Breast epithelium (tissue), 4 donors: Measurements from ENCODE around the gene MYO15B. TPM values are rescaled to one million over a fixed set of nuclear protein-coding genes. Genes with fewer than 3 reads are reported as not detected.

Experiments
- DNase-seq, 2 donors: peaks; one replicate each; pipeline ENCODE4 v3.0.0-alpha.2; 2019; ENCODE audit warnings: low spot score in 2 of 2
- H3K27ac ChIP-seq, 2 donors: fragments of 200-600 bp; sonication (generic) in 1 of 2; one replicate each; pipeline ENCODE4 v1.5.1; 2016 to 2019; ENCODE audit warnings: mild to moderate bottlenecking in 1 of 2
- H3K27me3 ChIP-seq, 2 donors: fragments of 200-600 bp; sonication (generic) in 1 of 2; one replicate each; pipeline versions ENCODE4 v1.5.1 to v1.6.0; 2017 to 2019; ENCODE audit warnings: control low read depth in 1 of 2, mild to moderate bottlenecking in 1 of 2
- H3K36me3 ChIP-seq: fragments of 200-600 bp; one replicate; pipeline ENCODE4 v1.5.1; 2019
- H3K4me1 ChIP-seq, 2 donors: fragments of 200-600 bp; sonication (generic); one replicate each; pipeline ENCODE4 v1.5.1; 2016 to 2019; ENCODE audit warnings: control low read depth in 1 of 2
- H3K4me3 ChIP-seq, 3 donors: fragments of 200-600 bp; sonication (generic); 1 replicate in 2 of 3; 2 replicates in 1 of 3; pipeline ENCODE4 v1.5.1; 2016 to 2019; ENCODE audit warnings: mild to moderate bottlenecking in 3 of 3, moderate library complexity in 2 of 3
- H3K9me3 ChIP-seq, 2 donors: fragments of 200-600 bp; sonication (generic) in 1 of 2; one replicate each; pipeline ENCODE4 v1.5.1; 2016 to 2019; ENCODE audit warnings: control low read depth in 1 of 2
- POLR2A ChIP-seq: fragments of 450-650 bp; IDR thresholded peaks from one replicate; pipeline ENCODE4 v1.6.1; 2016; ENCODE audit warnings: antibody characterized with exemption, mild to moderate bottlenecking, moderate library complexity
- POLR2AphosphoS5 ChIP-seq, 3 donors: sonication (generic); formaldehyde crosslinking; IDR thresholded peaks; one replicate each; pipeline ENCODE4 v1.6.1; 2017; ENCODE audit warnings: antibody characterized with exemption in 3 of 3
- intact Hi-C: fragments of 100-400 bp; cut with DNase I; formaldehyde crosslinking; loops from one replicate; pipeline ENCODE4 v1.15.1; 2023; ENCODE audit warnings: low total_unique reads
- total RNA-seq, 3 donors: library from RNA; depleted of rRNA; stranded (reverse); fragments of >200 nt; gene quantifications; one replicate each; pipeline ENCODE4 v1.1.0, GENCODE V29; 2016
- TF ChIP-seq, protein P1 (sequence below), 3 donors: fragments of 450-650 bp; IDR thresholded peaks; one replicate each; pipeline ENCODE4 v1.5.1; 2016 to 2017; ENCODE audit warnings: antibody characterized with exemption in 3 of 3, mild to moderate bottlenecking in 3 of 3, moderate library complexity in 3 of 3

Gene MYO15B
- total RNA-seq, 3 donors from 2014 or later, result 65.3 to 121 (median 86.6) TPM

DNA sequence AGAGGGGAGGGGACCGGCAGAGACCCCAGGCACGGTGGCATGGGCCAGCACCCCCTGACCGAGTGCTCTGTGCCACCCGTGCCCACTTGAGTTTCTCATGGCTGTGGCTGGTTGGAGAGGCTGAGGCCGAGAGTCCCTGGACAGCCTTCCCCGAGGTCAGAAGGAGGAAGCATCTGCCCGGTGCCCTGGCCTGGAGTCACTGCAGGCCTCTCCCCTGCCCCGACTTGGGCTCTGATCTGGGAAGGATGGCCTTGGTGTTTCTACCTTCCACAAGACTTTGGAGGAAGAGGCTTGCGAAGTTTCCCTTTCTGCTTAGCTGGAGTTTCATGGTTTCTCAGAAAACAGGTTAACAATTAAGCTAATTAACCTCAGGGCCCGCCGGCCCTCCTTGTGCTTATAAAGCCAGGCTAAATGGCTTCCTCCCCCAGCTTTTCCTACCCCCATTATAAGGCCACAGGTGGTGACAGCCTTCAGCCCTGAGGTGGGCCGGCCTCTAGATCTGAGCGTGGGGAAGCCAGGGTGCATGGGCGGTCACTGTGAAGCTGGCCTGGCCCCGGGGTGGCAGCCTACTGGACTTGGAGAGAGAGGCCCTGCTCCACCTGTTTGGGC lies 44.8 kb upstream of the MYO15B start:
- TF ChIP-seq, protein P1, sequence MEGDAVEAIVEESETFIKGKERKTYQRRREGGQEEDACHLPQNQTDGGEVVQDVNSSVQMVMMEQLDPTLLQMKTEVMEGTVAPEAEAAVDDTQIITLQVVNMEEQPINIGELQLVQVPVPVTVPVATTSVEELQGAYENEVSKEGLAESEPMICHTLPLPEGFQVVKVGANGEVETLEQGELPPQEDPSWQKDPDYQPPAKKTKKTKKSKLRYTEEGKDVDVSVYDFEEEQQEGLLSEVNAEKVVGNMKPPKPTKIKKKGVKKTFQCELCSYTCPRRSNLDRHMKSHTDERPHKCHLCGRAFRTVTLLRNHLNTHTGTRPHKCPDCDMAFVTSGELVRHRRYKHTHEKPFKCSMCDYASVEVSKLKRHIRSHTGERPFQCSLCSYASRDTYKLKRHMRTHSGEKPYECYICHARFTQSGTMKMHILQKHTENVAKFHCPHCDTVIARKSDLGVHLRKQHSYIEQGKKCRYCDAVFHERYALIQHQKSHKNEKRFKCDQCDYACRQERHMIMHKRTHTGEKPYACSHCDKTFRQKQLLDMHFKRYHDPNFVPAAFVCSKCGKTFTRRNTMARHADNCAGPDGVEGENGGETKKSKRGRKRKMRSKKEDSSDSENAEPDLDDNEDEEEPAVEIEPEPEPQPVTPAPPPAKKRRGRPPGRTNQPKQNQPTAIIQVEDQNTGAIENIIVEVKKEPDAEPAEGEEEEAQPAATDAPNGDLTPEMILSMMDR (IDR thresholded peaks at IDR 0.05), result no peak
- TF ChIP-seq POLR2A (no peak), POLR2AphosphoS5 (IDR thresholded peaks at IDR 0.05) (no peak)
- no peak for DNase-seq
- intact Hi-C loops, result loop anchor here (5.0 kb wide), 1 partner anchor 1039 kb away; no protein-coding TSS in a partner anchor
- Histone ChIP-seq H3K27ac (no peak overlapping the region), H3K27me3 (no peaks in the 10 kb centered on the region), H3K4me1 (no peaks in the 10 kb centered on the region), H3K4me3 (no peak overlapping the region), H3K36me3 (no peaks in the 10 kb centered on the region), H3K9me3 (no peaks in the 10 kb centered on the region)

GRCh38 chr17:75544250-75544649 lies 43.4 kb upstream of the MYO15B start:
- TF ChIP-seq POLR2AphosphoS5 (IDR thresholded peaks at IDR 0.05) (no peak), POLR2A (no peak)
- TF ChIP-seq, protein P1 (IDR thresholded peaks at IDR 0.05), result no peak
- H3K27ac ChIP-seq, result no peak overlapping the region
- intact Hi-C loops, result loop anchor here (5.0 kb wide), 1 partner anchor 1038 kb away; no protein-coding TSS in a partner anchor

GRCh38 chr17:75546181-75546580 lies 41.4 kb upstream of the MYO15B start:
- Histone ChIP-seq H3K27ac (peak overlapping the region in 1 of 2 donors; percentile 74), H3K4me3 (no peak overlapping the region), H3K36me3 (no peaks in the 10 kb centered on the region), H3K9me3 (no peaks in the 10 kb centered on the region), H3K27me3 (no peaks in the 10 kb centered on the region), H3K4me1 (peaks cover 0 to 5% of the 10 kb centered on the region in 2 donors)
- DNase-seq, result no peak
- TF ChIP-seq POLR2AphosphoS5 (IDR thresholded peaks at IDR 0.05) (no peak), POLR2A (no peak)
- TF ChIP-seq, protein P1 (IDR thresholded peaks at IDR 0.05), result no peak
- intact Hi-C loops, result no loop called here

More at GRCh38 chr17:75544250-75544649, 43.4 kb upstream of the MYO15B start:
- H3K4me3 ChIP-seq, result no peak overlapping the region
- H3K4me1 ChIP-seq, result peaks cover 0 to 5% of the 10 kb centered on the region in 2 donors
- no peaks in the 10 kb centered on the region for H3K27me3 ChIP-seq
- H3K9me3 ChIP-seq, result no peaks in the 10 kb centered on the region
- no peaks in the 10 kb centered on the region for H3K36me3 ChIP-seq
- DNase-seq, result no peak

GRCh38 chr17:75547091-75547490 lies 40.5 kb upstream of the MYO15B start:
- H3K27ac ChIP-seq, result peak overlapping the region; percentile 68 to 83
- TF ChIP-seq POLR2A (no peak), POLR2AphosphoS5 (IDR thresholded peaks at IDR 0.05) (peak in 1 of 3 donors; percentile 23)
- DNase-seq, result peak; percentile 50 to 63
- no peaks in the 10 kb centered on the region for H3K27me3 ChIP-seq
- H3K9me3 ChIP-seq, result no peaks in the 10 kb centered on the region
- peaks cover 0 to 5% of the 10 kb centered on the region in 2 donors for H3K4me1 ChIP-seq
- H3K36me3 ChIP-seq, result no peaks in the 10 kb centered on the region
- intact Hi-C loops, result loop anchor here (1.0 kb wide), 1 partner anchor 37 kb away; no protein-coding TSS in a partner anchor
- no peak overlapping the region for H3K4me3 ChIP-seq

- Histone ChIP-seq H3K27ac (peak overlapping the region; percentile 83 to 97), H3K27me3 (no peaks in the 10 kb centered on the region), H3K9me3 (no peaks in the 10 kb centered on the region), H3K4me3 (no peak overlapping the region), H3K4me1 (peaks cover 0 to 5% of the 10 kb centered on the region in 2 donors), H3K36me3 (no peaks in the 10 kb centered on the region)
- no peak for TF ChIP-seq POLR2AphosphoS5 (IDR thresholded peaks at IDR 0.05)
- intact Hi-C loops, result loop anchor here (1.0 kb wide), 1 partner anchor 40 kb away; no protein-coding TSS in a partner anchor
- DNase-seq, result no peak
Measured at GRCh38 chr17:75548813-75549212, 38.8 kb upstream of the MYO15B start.
